Measurements from ENCODE around the gene RPH3AL. TPM values are rescaled to one million over a fixed set of nuclear protein-coding genes. Genes with fewer than 3 reads are reported as not detected.
A peak's percentile ranks its signal among the peaks of the same experiment; 100 is the strongest.

Gene RPH3AL
- total and polyA plus RNA-seq, 8 donors = 43.4 to 89.1 (median 56.0) TPM

DNA sequence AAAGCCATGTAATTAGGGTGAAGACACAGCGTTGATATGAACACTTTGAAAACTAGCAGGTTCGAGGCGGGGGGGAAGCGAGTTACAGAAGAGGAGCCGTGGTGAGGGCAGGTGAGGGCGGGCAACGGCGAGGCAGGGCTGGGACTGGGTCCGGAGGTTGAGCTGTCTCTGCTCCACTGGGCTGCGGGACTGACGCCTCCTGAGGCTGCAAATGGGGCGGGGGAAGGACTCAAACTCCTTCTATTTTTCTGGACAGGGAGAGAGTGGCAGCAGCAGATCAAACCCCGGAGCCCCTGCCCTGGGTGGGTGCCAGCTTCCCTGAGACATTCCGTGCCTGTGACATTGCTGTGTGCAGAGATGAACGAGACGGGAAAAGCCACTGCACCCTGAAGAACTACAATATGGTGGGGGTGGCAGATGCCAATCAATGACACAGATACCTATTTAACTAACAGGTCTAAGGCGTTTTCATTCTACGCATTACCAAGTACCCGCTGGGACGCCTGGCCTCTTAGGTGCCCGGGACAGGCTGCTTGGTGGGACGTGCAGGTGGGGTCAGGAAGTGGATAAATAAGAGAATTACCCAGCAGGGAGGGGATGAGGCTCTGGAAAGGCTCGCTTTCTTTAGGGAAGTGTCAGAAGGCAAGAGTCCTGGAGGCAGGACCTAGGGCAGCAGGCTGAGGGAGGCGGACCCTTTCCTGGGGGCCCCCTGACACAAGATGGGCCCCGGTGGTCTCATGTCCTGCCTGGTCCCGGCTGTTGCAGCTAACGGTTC is 30.4 kb downstream of the RPH3AL start:
- Histone ChIP-seq H3K27me3 (no peaks in the 10 kb centered on the region), H3K9me3 (no peaks in the 10 kb centered on the region), H3K4me3 (no peak overlapping the region), H3K36me3 (peaks cover 0 to 29% (median 16%) of the 10 kb centered on the region in 3 donors), H3K4me1 (no peaks in the 10 kb centered on the region), H3K27ac (no peak overlapping the region)
- TF ChIP-seq, protein P1, sequence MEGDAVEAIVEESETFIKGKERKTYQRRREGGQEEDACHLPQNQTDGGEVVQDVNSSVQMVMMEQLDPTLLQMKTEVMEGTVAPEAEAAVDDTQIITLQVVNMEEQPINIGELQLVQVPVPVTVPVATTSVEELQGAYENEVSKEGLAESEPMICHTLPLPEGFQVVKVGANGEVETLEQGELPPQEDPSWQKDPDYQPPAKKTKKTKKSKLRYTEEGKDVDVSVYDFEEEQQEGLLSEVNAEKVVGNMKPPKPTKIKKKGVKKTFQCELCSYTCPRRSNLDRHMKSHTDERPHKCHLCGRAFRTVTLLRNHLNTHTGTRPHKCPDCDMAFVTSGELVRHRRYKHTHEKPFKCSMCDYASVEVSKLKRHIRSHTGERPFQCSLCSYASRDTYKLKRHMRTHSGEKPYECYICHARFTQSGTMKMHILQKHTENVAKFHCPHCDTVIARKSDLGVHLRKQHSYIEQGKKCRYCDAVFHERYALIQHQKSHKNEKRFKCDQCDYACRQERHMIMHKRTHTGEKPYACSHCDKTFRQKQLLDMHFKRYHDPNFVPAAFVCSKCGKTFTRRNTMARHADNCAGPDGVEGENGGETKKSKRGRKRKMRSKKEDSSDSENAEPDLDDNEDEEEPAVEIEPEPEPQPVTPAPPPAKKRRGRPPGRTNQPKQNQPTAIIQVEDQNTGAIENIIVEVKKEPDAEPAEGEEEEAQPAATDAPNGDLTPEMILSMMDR (IDR thresholded peaks at IDR 0.05) = no peak
- peak in 1 of 4 donors; percentile 12 for ATAC-seq
- peak in 3 of 6 donors; percentile 27 to 58 (median 46) for DNase-seq
- no peak for FAIRE-seq
- WGBS, 2 donors = 86 to 90% methylated on average over 27 of the region's 27 CpGs
- intact Hi-C loops (cut with DNase I) = no loop called here

DNA sequence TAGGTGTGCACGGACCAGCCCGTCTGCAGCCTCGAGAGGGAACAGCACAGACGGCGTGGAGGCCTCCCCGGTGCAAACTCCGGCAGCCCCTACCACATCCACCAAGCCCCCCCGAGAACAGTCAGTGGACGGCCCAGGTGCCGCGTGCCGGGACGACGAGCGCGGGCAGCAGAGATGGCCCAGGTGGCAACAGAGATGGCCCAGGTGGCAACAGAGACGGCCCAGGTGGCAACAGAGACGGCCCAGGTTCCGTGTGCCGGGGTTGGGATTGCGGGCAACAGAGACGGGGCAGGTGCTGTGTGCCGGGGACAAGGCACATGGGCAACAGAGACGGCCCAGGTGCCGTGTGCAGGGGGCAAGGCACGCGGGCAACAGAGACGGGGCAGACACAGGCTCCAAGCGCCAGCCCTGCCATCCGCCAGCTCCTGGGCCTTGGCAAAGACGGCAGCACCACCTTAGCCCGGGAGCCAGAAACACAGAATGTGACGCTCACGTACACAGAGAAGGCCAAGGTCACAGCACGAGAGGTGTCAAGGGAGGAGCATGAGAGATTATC is 31.1 kb downstream of the RPH3AL start:
- 85% methylated on average over 35 of the region's 35 CpGs for WGBS, 2 donors
- Histone ChIP-seq H3K27ac (no peak overlapping the region), H3K27me3 (no peaks in the 10 kb centered on the region), H3K4me3 (no peak overlapping the region), H3K9me3 (no peaks in the 10 kb centered on the region), H3K36me3 (peaks cover 0 to 22% (median 12%) of the 10 kb centered on the region in 3 donors), H3K4me1 (no peaks in the 10 kb centered on the region)
- ATAC-seq (peak in 2 of 4 donors; percentile 24 to 29), FAIRE-seq (no peak), DNase-seq (peak in 3 of 6 donors; percentile 14 to 78 (median 43))
- intact Hi-C loops (cut with DNase I) = no loop called here
- TF ChIP-seq, protein P1 (IDR thresholded peaks at IDR 0.05) = no peak

DNA sequence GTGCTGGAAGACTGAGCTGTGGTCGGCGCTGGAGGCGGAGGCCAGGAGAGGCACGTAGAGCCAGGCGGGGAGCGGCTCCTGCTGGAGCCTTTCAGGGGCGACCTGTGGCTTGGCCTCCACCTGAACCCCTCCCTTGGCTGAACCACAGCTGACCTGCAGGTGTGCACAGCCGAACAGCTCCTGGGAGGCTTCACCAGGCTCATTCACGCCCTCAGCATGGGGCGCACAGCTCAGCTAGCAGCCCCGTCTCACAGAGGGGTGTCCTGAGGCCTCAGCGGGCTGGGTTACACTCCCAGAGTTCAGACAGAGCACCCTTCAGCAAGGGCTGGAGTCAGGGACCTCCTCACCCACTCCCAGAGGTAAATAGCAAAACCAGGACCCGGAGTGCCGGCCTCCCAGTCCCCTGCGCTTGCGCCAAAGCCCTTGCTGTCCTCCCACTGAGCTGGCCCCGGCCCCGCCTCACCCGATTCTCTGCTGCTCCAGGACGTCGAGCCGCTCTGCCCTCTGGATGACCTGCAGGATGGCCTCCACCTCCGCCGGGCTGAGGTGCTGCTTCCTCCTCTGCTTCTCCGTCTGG is 31.7 kb downstream of the RPH3AL start:
- intact Hi-C loops (cut with DNase I) = no loop called here
- peak in 2 of 4 donors; percentile 23 to 34 for ATAC-seq
- TF ChIP-seq, protein P1 (IDR thresholded peaks at IDR 0.05) = no peak
- Histone ChIP-seq H3K27me3 (no peaks in the 10 kb centered on the region), H3K4me1 (no peaks in the 10 kb centered on the region), H3K36me3 (peaks cover 0 to 18% (median 12%) of the 10 kb centered on the region in 3 donors), H3K9me3 (no peaks in the 10 kb centered on the region), H3K4me3 (no peak overlapping the region), H3K27ac (no peak overlapping the region)
- peak in 2 of 6 donors; percentile 38 to 60 for DNase-seq
- no peak for FAIRE-seq
- WGBS, 2 donors = 90% methylated on average over 25 of the region's 25 CpGs

DNA sequence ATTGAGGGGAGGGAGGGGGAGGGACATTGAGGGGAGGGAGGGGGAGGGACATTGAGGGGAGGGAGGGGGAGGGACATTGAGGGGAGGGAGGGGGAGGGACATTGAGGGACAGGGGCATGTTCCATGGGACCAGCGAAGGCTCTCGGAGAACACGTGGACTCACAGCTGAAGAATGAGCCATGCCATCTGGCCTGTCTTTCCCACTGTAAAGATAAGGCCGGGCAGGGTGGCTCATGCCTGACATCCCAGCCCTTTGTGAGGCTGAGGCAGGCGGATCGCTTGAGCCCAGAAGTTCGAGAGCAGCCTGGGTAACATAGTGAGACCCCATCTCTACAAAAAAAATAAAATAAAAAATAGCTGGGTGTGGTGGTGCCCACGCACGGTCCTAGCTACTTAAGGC is 32.5 kb downstream of the RPH3AL start:
- 79 to 80% methylated on average over 9 of the region's 9 CpGs for WGBS, 2 donors
- Histone ChIP-seq H3K27me3 (no peaks in the 10 kb centered on the region), H3K4me1 (no peaks in the 10 kb centered on the region), H3K27ac (no peak overlapping the region), H3K9me3 (no peaks in the 10 kb centered on the region), H3K36me3 (peaks cover 0 to 18% (median 12%) of the 10 kb centered on the region in 3 donors), H3K4me3 (no peak overlapping the region)
- intact Hi-C loops (cut with DNase I) = no loop called here
- FAIRE-seq (no peak), DNase-seq (peak in 3 of 6 donors; percentile 31 to 53 (median 31)), ATAC-seq (peak; percentile 37 to 68 (median 60))
- TF ChIP-seq, protein P1 (IDR thresholded peaks at IDR 0.05) = no peak
